ENCODE measurements around the gene TUBGCP3. TPM values are rescaled to one million over a fixed set of nuclear protein-coding genes. Genes with fewer than 3 reads are reported as not detected.

Gene TUBGCP3
- total RNA-seq, 1 experiment from 2014 or later = 47.4 TPM

- intact Hi-C loops (cut with micrococcal nuclease; ENCODE audit: unreplicated experiment) = no loop called here
- no peaks in the 10 kb centered on the region for H3K9me3 ChIP-seq (ENCODE audit: insufficient read depth, low read depth)
- H3K27me3 ChIP-seq (ENCODE audit: insufficient read depth, low read depth) = peaks cover 98% of the 10 kb centered on the region
- BruUV-seq (replicated peaks) = no TSS peak
- 0 out of 2 replicates have a peak, but pooled peaks cover 2% of the 10 kb centered on the region for H4K20me1 ChIP-seq (ENCODE audit: insufficient read depth)
- no peaks in the 10 kb centered on the region for H3K9me2 ChIP-seq (ENCODE audit: insufficient read depth)
- no peak overlapping the region for H3K4me2 ChIP-seq
- H3K27ac ChIP-seq = no peak overlapping the region
- no peaks in the 10 kb centered on the region for H3K4me1 ChIP-seq (replicated peaks; ENCODE audit: insufficient read depth)
- TF ChIP-seq CTCF (conservative IDR thresholded peaks at IDR 0.05) (no peak), EZH2 (IDR thresholded peaks at IDR 0.05; ENCODE audit: low read depth) (no peak)
- H3F3A ChIP-seq (ENCODE audit: insufficient read depth, low read depth) = no peaks in the 10 kb centered on the region
- no peaks in the 10 kb centered on the region for H3K36me3 ChIP-seq (ENCODE audit: low read depth)
- ChIA-PET CTCF (no interaction called here), POLR2A (ENCODE audit: unreplicated experiment) (no interaction called here)
- H2AFZ ChIP-seq = no peak overlapping the region
- no peaks in the 10 kb centered on the region for H3K79me2 ChIP-seq (ENCODE audit: low read depth)
- no peak for DNase-seq
- no peak overlapping the region for H3K4me3 ChIP-seq
These were observed 136.2 kb downstream of the TUBGCP3 start for GRCh38 chr13:112451512-112452379.

- no TSS peak for BruUV-seq (replicated peaks)
- intact Hi-C loops (cut with micrococcal nuclease; ENCODE audit: unreplicated experiment) = no loop called here
- H3K36me3 ChIP-seq (ENCODE audit: low read depth) = no peaks in the 10 kb centered on the region
- H3K4me1 ChIP-seq (replicated peaks; ENCODE audit: insufficient read depth) = no peaks in the 10 kb centered on the region
- TF ChIP-seq CTCF (conservative IDR thresholded peaks at IDR 0.05) = no peak
- 0 out of 2 replicates have a peak, but pooled peaks have one; percentile 22 for TF ChIP-seq EZH2 (IDR thresholded peaks at IDR 0.05; ENCODE audit: low read depth)
- H2AFZ ChIP-seq = no peak overlapping the region
- peaks cover 98% of the 10 kb centered on the region for H3K27me3 ChIP-seq (ENCODE audit: insufficient read depth, low read depth)
- no peaks in the 10 kb centered on the region for H3K79me2 ChIP-seq (ENCODE audit: low read depth)
- H3K9me2 ChIP-seq (ENCODE audit: insufficient read depth) = no peaks in the 10 kb centered on the region
- CTCF ChIA-PET = no interaction called here
- H3K4me2 ChIP-seq = no peak overlapping the region
- POLR2A ChIA-PET (ENCODE audit: unreplicated experiment) = no interaction called here
- H4K20me1 ChIP-seq (ENCODE audit: insufficient read depth) = no peaks in the 10 kb centered on the region
- no peak overlapping the region for H3K27ac ChIP-seq
- H3K4me3 ChIP-seq = no peak overlapping the region
- no peaks in the 10 kb centered on the region for H3F3A ChIP-seq (ENCODE audit: insufficient read depth, low read depth)
- H3K9me3 ChIP-seq (ENCODE audit: insufficient read depth, low read depth) = no peaks in the 10 kb centered on the region
- DNase-seq = no peak
These were observed 137.1 kb downstream of the TUBGCP3 start for GRCh38 chr13:112450904-112451240.

DNA sequence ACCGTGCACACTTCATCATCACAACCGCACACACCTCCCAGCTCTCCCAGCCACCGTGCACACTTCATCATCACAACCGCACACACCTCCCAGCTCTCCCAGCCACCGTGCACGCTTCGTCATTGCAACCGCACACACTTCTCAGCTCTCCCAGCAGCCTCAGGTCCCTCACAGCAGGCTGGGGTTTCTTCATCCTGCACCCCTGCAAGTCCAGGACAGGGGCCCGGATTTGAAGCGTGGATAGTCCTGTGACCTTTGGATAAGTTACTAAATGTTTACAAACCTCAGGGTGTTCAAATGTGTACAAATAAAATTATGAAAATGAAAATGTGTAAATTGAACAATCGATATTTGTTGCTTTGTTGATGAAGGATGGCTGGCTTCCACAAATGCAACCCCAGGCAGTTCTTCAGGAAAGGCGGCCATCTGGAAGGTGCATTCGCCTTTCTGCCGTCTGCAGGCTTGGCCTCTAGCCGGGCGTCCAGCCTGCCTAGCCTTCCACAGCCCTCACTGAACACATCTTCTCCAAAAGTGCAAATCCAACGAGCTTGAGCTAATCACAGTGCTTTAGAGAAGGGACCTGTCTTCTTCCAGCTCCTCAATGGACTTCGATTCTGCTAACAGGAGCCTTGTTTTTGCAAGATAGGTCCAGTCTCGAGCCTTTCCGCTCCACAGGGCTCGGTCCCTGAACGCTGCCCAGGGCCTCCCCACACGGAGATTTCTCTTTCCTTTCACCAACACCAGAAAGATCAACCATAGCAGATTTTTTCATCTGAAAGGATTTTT lies 137.6 kb downstream of the TUBGCP3 start:
- Histone ChIP-seq H3K27ac (no peak overlapping the region), H3K36me3 (ENCODE audit: low read depth) (no peaks in the 10 kb centered on the region), H4K20me1 (ENCODE audit: insufficient read depth) (no peaks in the 10 kb centered on the region), H3F3A (ENCODE audit: insufficient read depth, low read depth) (no peaks in the 10 kb centered on the region), H3K79me2 (ENCODE audit: low read depth) (no peaks in the 10 kb centered on the region), H3K9me3 (ENCODE audit: insufficient read depth, low read depth) (no peaks in the 10 kb centered on the region), H3K4me3 (no peak overlapping the region), H3K4me1 (replicated peaks; ENCODE audit: insufficient read depth) (no peaks in the 10 kb centered on the region), H3K9me2 (ENCODE audit: insufficient read depth) (no peaks in the 10 kb centered on the region), H3K4me2 (no peak overlapping the region), H2AFZ (no peak overlapping the region), H3K27me3 (ENCODE audit: insufficient read depth, low read depth) (peaks cover 97% of the 10 kb centered on the region)
- TF ChIP-seq CTCF (conservative IDR thresholded peaks at IDR 0.05) = no peak
- no peak for TF ChIP-seq EZH2 (IDR thresholded peaks at IDR 0.05; ENCODE audit: low read depth)
- intact Hi-C loops (cut with micrococcal nuclease; ENCODE audit: unreplicated experiment) = no loop called here
- ChIA-PET CTCF (no interaction called here), POLR2A (ENCODE audit: unreplicated experiment) (no interaction called here)
- no TSS peak for BruUV-seq (replicated peaks)
- DNase-seq = no peak

Measured in PC-9 (cell line).